HCT116 (cell line): Measurements from ENCODE around the gene SMAD9. TPM values are rescaled to one million over a fixed set of nuclear protein-coding genes. Genes with fewer than 3 reads are reported as not detected.

Source experiments
- ATAC-seq: fragments of 200-7000 bp; cut with Tn5 transposase; 2 replicates; pipeline ENCODE4 v1.9.1; 2020; ENCODE audit warnings: mild to moderate bottlenecking, moderate library complexity
- BruUV-seq: library from RNA; stranded (reverse); fragments of 400-500 nt; replicated peaks from 2 replicates; lab custom pipeline; 2021; lab: Mats Ljungman, UMichigan
- CTCF ChIA-PET: fragments of 300-600 bp; sonication (Branson Sonifier 250); formaldehyde crosslinking; loops from one replicate; lab custom pipeline; 2021; ENCODE audit warnings: antibody characterized with exemption; lab: Charles Lee
- POLR2A ChIA-PET: fragments of 300-600, 350-600 bp; sonication (Branson Sonifier 250); formaldehyde crosslinking; loops from one replicate; lab custom pipeline; 2021; ENCODE audit warnings: antibody characterized with exemption; lab: Charles Lee
- RAD21 ChIA-PET, 2 experiments: fragments of 300-600 bp; sonication (Branson Sonifier 250); formaldehyde crosslinking; loops; one replicate each; lab custom pipeline; 2023; ENCODE audit warnings: low total read pairs in 2 of 2; ENCODE audit not compliant: uncharacterized antibody in 2 of 2, unreplicated experiment in 2 of 2, low non-redundant PET in 1 of 2; lab: Charles Lee
- DNase-seq: peaks from one replicate; pipeline ENCODE4 v3.0.0-alpha.2; 2010; ENCODE audit warnings: low read depth, low spot score
- H2AFZ ChIP-seq: fragments of 200-600 bp; shearing (Covaris generic), sonication (generic); 2 replicates; pipeline ENCODE4 v1.6.1; 2017; ENCODE audit warnings: low read depth, mixed run types, mixed read lengths, antibody characterized with exemption, low read length; ENCODE audit not compliant: poor library complexity, severe bottlenecking
- H3K27ac ChIP-seq: 2 replicates; pipeline ENCODE4 v1.5.1; 2012; ENCODE audit warnings: low read depth, low read length
- H3K27me3 ChIP-seq: fragments of 200-600 bp; sonication (generic); 2 replicates; pipeline ENCODE4 v1.6.1; 2016; ENCODE audit warnings: mixed run types, low read length, mixed read lengths; ENCODE audit not compliant: insufficient read depth
- H3K36me3 ChIP-seq, 2 experiments: fragments of 200-500 bp in 1 of 2; fragments of 200-600 bp in 1 of 2; sonication (Bioruptor generic) in 1 of 2; sonication (generic) in 1 of 2; 2 replicates each; pipeline versions ENCODE4 v1.5.1 to v1.6.1; 2014 to 2016; ENCODE audit warnings: low read length in 2 of 2, inconsistent platforms in 1 of 2, mixed read lengths in 1 of 2, mixed run types in 1 of 2; ENCODE audit not compliant: insufficient read depth in 2 of 2, control insufficient read depth in 1 of 2
- H3K4me1 ChIP-seq, 2 experiments: fragments of 200-600 bp in 1 of 2; sonication (generic) in 1 of 2; 2 replicates each; pipeline versions ENCODE4 v1.5.1 to v1.6.1; 2012 to 2017; ENCODE audit warnings: low read length in 2 of 2, inconsistent platforms in 1 of 2, mild to moderate bottlenecking in 1 of 2, mixed read lengths in 1 of 2, mixed run types in 1 of 2, moderate library complexity in 1 of 2; ENCODE audit not compliant: insufficient read depth in 2 of 2, control insufficient read depth in 1 of 2
- H3K4me2 ChIP-seq: fragments of 200-600 bp; sonication (generic); 2 replicates; pipeline ENCODE4 v1.6.1; 2017; ENCODE audit warnings: mixed run types, low read length, mixed read lengths
- H3K4me3 ChIP-seq, 2 experiments: fragments of 200-600 bp in 1 of 2; sonication (generic) in 1 of 2; replicated peaks in 1 of 2; 2 replicates each; pipeline ENCODE4 v1.5.1; 2011 to 2016; ENCODE audit warnings: low read length in 2 of 2, control low read depth in 1 of 2, low read depth in 1 of 2, mild to moderate bottlenecking in 1 of 2, mixed read lengths in 1 of 2, mixed run types in 1 of 2
- H3K79me2 ChIP-seq: fragments of 200-600 bp; sonication (generic); 2 replicates; pipeline ENCODE4 v1.6.1; 2017; ENCODE audit warnings: mild to moderate bottlenecking, mixed run types, low read length, moderate library complexity, mixed read lengths; ENCODE audit not compliant: insufficient read depth
- H3K9ac ChIP-seq: fragments of 200-600 bp; sonication (generic); 2 replicates; pipeline ENCODE4 v1.6.1; 2016; ENCODE audit warnings: low read length, mixed read lengths
- H3K9me2 ChIP-seq: fragments of 200-600 bp; sonication (generic), shearing (Covaris generic); 2 replicates; pipeline ENCODE4 v1.6.1; 2017; ENCODE audit warnings: mixed run types, mild to moderate bottlenecking, moderate library complexity; ENCODE audit not compliant: insufficient read depth
- H3K9me3 ChIP-seq, 2 experiments: fragments of 200-500 bp in 1 of 2; fragments of 200-600 bp in 1 of 2; sonication (Bioruptor generic) in 1 of 2; sonication (generic) in 1 of 2; 2 replicates each; pipeline ENCODE4 v1.6.1; 2014 to 2017; ENCODE audit warnings: low read length in 2 of 2, mixed read lengths in 2 of 2, inconsistent platforms in 1 of 2, low read depth in 1 of 2, mild to moderate bottlenecking in 1 of 2, mixed run types in 1 of 2, moderate library complexity in 1 of 2; ENCODE audit not compliant: control insufficient read depth in 1 of 2, insufficient read depth in 1 of 2
- H4K20me1 ChIP-seq: fragments of 200-600 bp; sonication (generic), shearing (Covaris generic); 2 replicates; pipeline ENCODE4 v1.6.1; 2017; ENCODE audit warnings: mixed run types, mild to moderate bottlenecking, moderate library complexity; ENCODE audit not compliant: insufficient read depth
- CBX3 ChIP-seq: IDR thresholded peaks from 2 replicates; pipeline ENCODE4 v1.6.1; 2012; ENCODE audit warnings: low read depth
- CEBPB ChIP-seq: IDR thresholded peaks from 2 replicates; pipeline ENCODE4 v1.6.1; 2012; ENCODE audit warnings: low read depth
- EGR1 ChIP-seq: IDR thresholded peaks from 2 replicates; pipeline ENCODE4 v1.6.1; 2012; ENCODE audit warnings: low read depth
- EZH2 ChIP-seq: fragments of 200-600 bp; sonication (generic); IDR thresholded peaks from 2 replicates; pipeline ENCODE4 v1.6.1; 2017; ENCODE audit warnings: antibody characterized with exemption, mixed run types
- EZH2phosphoT487 ChIP-seq: fragments of 200-600 bp; IDR thresholded peaks from 2 replicates; pipeline ENCODE4 v1.6.1; 2018; ENCODE audit warnings: antibody characterized with exemption, borderline replicate concordance
- JUND ChIP-seq: IDR thresholded peaks from 2 replicates; pipeline ENCODE4 v1.6.1; 2012
- POLR2A ChIP-seq: IDR thresholded peaks from 2 replicates; pipeline ENCODE4 v1.7.0; 2011; ENCODE audit warnings: borderline replicate concordance; ENCODE audit not compliant: insufficient read depth, insufficient read length; ENCODE audit errors: extremely low read depth
- POLR2AphosphoS5 ChIP-seq: IDR thresholded peaks from 2 replicates; pipeline ENCODE4 v1.6.1; 2011; ENCODE audit warnings: mild to moderate bottlenecking, low read depth, low read length, moderate library complexity
- SP1 ChIP-seq: IDR thresholded peaks from 2 replicates; pipeline ENCODE4 v1.6.1; 2012; ENCODE audit warnings: low read depth
- SRF ChIP-seq: IDR thresholded peaks from 2 replicates; pipeline ENCODE4 v1.6.1; 2012; ENCODE audit warnings: low read depth
- ZFX ChIP-seq: fragments of 450-650 bp; IDR thresholded peaks from 2 replicates; pipeline ENCODE4 v1.6.1; 2017
- ZNF274 ChIP-seq: fragments of 200-500 bp; sonication (Bioruptor generic); IDR thresholded peaks from 2 replicates; pipeline ENCODE4 v1.6.1; 2014; ENCODE audit warnings: mild to moderate bottlenecking, low read depth, low read length, inconsistent platforms
- intact Hi-C: fragments of 100-400 bp; cut with micrococcal nuclease; formaldehyde crosslinking; loops from 2 replicates; pipeline ENCODE4 v1.10.0; 2022
- total RNA-seq: library from RNA; stranded (reverse); gene quantifications from one replicate; pipeline ENCODE4 v1.2.1, GENCODE V29; 2021; ENCODE audit not compliant: unreplicated experiment
- TF ChIP-seq, protein P1 (sequence below), 3 experiments: fragments of 200-600 bp in 1 of 3; sonication (generic) in 1 of 3; IDR thresholded peaks in 2 of 3; conservative IDR thresholded peaks in 1 of 3; 2 replicates each; pipeline ENCODE4 v1.5.1; 2012 to 2017; ENCODE audit warnings: low read depth in 2 of 3, low read length in 2 of 3, antibody characterized with exemption in 1 of 3, borderline replicate concordance in 1 of 3, control low read depth in 1 of 3, mild to moderate bottlenecking in 1 of 3, mixed read lengths in 1 of 3, mixed run types in 1 of 3, moderate library complexity in 1 of 3; ENCODE audit not compliant: insufficient read depth in 1 of 3
- TF ChIP-seq, protein P2 (sequence below): IDR thresholded peaks from 2 replicates; pipeline ENCODE4 v1.6.1; 2012
- TF ChIP-seq, protein P3 (sequence below): IDR thresholded peaks from 2 replicates; pipeline ENCODE4 v1.6.1; 2011; ENCODE audit warnings: mild to moderate bottlenecking, low read length, moderate library complexity; ENCODE audit not compliant: insufficient replicate concordance; ENCODE audit errors: extremely low read depth
- TF ChIP-seq, protein P4 (sequence below): IDR thresholded peaks from 2 replicates; pipeline ENCODE4 v1.6.1; 2012; ENCODE audit warnings: low read depth

Gene SMAD9
- total RNA-seq, 1 experiment from 2014 or later = 4.3 TPM

DNA sequence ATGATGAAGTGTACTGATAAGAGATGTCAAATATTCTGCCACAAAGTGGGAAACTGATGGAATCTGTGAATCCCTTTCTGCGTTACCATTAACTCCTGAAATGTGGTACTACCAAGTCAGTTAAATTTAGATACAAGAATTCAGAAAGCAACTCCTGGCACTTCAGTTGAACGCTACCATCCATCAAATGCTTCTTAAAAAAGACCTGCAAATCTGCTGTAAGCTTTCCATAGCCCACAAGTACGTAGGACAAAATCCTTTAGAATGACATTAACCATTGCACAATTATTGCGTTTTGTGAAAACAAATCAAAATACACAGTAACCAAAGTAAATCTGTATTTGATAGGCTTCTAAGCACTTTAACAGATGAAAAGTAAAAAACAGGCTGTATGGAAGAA is 5.4 kb downstream of the SMAD9 start:
- CTCF ChIA-PET = no interaction called here
- peaks cover 4 to 9% of the 10 kb centered on the region in 2 experiments; a peak in 3 of 4 replicates for H3K4me1 ChIP-seq
- H3K27me3 ChIP-seq = no peaks in the 10 kb centered on the region
- RAD21 ChIA-PET = no interaction called here
- TF ChIP-seq EGR1 = no peak
- no peak for TF ChIP-seq POLR2AphosphoS5
- TF ChIP-seq, protein P1, sequence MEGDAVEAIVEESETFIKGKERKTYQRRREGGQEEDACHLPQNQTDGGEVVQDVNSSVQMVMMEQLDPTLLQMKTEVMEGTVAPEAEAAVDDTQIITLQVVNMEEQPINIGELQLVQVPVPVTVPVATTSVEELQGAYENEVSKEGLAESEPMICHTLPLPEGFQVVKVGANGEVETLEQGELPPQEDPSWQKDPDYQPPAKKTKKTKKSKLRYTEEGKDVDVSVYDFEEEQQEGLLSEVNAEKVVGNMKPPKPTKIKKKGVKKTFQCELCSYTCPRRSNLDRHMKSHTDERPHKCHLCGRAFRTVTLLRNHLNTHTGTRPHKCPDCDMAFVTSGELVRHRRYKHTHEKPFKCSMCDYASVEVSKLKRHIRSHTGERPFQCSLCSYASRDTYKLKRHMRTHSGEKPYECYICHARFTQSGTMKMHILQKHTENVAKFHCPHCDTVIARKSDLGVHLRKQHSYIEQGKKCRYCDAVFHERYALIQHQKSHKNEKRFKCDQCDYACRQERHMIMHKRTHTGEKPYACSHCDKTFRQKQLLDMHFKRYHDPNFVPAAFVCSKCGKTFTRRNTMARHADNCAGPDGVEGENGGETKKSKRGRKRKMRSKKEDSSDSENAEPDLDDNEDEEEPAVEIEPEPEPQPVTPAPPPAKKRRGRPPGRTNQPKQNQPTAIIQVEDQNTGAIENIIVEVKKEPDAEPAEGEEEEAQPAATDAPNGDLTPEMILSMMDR (IDR thresholded peaks at IDR 0.05 in 2 of 3, conservative IDR thresholded peaks at IDR 0.05 in 1 of 3; ENCODE audit: borderline replicate concordance in 1 of 3, insufficient read depth in 1 of 3, low read depth in 2 of 3, low read length in 2 of 3) = no peak
- TF ChIP-seq, protein P2, sequence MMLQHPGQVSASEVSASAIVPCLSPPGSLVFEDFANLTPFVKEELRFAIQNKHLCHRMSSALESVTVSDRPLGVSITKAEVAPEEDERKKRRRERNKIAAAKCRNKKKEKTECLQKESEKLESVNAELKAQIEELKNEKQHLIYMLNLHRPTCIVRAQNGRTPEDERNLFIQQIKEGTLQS = no peak
- no peak for TF ChIP-seq JUND
- TF ChIP-seq, protein P3, sequence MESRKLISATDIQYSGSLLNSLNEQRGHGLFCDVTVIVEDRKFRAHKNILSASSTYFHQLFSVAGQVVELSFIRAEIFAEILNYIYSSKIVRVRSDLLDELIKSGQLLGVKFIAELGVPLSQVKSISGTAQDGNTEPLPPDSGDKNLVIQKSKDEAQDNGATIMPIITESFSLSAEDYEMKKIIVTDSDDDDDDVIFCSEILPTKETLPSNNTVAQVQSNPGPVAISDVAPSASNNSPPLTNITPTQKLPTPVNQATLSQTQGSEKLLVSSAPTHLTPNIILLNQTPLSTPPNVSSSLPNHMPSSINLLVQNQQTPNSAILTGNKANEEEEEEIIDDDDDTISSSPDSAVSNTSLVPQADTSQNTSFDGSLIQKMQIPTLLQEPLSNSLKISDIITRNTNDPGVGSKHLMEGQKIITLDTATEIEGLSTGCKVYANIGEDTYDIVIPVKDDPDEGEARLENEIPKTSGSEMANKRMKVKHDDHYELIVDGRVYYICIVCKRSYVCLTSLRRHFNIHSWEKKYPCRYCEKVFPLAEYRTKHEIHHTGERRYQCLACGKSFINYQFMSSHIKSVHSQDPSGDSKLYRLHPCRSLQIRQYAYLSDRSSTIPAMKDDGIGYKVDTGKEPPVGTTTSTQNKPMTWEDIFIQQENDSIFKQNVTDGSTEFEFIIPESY = no peak
- TF ChIP-seq, protein P4, sequence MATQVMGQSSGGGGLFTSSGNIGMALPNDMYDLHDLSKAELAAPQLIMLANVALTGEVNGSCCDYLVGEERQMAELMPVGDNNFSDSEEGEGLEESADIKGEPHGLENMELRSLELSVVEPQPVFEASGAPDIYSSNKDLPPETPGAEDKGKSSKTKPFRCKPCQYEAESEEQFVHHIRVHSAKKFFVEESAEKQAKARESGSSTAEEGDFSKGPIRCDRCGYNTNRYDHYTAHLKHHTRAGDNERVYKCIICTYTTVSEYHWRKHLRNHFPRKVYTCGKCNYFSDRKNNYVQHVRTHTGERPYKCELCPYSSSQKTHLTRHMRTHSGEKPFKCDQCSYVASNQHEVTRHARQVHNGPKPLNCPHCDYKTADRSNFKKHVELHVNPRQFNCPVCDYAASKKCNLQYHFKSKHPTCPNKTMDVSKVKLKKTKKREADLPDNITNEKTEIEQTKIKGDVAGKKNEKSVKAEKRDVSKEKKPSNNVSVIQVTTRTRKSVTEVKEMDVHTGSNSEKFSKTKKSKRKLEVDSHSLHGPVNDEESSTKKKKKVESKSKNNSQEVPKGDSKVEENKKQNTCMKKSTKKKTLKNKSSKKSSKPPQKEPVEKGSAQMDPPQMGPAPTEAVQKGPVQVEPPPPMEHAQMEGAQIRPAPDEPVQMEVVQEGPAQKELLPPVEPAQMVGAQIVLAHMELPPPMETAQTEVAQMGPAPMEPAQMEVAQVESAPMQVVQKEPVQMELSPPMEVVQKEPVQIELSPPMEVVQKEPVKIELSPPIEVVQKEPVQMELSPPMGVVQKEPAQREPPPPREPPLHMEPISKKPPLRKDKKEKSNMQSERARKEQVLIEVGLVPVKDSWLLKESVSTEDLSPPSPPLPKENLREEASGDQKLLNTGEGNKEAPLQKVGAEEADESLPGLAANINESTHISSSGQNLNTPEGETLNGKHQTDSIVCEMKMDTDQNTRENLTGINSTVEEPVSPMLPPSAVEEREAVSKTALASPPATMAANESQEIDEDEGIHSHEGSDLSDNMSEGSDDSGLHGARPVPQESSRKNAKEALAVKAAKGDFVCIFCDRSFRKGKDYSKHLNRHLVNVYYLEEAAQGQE = no peak
- TF ChIP-seq SRF = no peak
- TF ChIP-seq ZNF274 = no peak
- no peak for TF ChIP-seq SP1
- TF ChIP-seq EZH2phosphoT487 = no peak
- no peak for TF ChIP-seq EZH2
- TF ChIP-seq ZFX = no peak
- TF ChIP-seq POLR2A = no peak
- no peak for TF ChIP-seq CEBPB
- no peak for TF ChIP-seq CBX3
- TF ChIP-seq, all 23 proteins: peak for 0
- POLR2A ChIA-PET = no interaction called here
- no peak overlapping the region for H3K4me2 ChIP-seq
- no peaks in the 10 kb centered on the region for H3K36me3 ChIP-seq
- no peak overlapping the region for H3K27ac ChIP-seq
- no peak overlapping the region for H2AFZ ChIP-seq
- H3K79me2 ChIP-seq = no peaks in the 10 kb centered on the region
- no peaks in the 10 kb centered on the region for H3K9me3 ChIP-seq
- no peaks in the 10 kb centered on the region for H3K9me2 ChIP-seq
- intact Hi-C loops = no loop called here
- H3K4me3 ChIP-seq = no peak overlapping the region
- H4K20me1 ChIP-seq = no peaks in the 10 kb centered on the region
- no peak for DNase-seq
- H3K9ac ChIP-seq = no peak overlapping the region
- ATAC-seq = no peak
- no TSS peak for BruUV-seq
